ENCODE measurements around the gene RUNDC1. TPM values are rescaled to one million over a fixed set of nuclear protein-coding genes. Genes with fewer than 3 reads are reported as not detected.

RUNDC1 gene
- total and polyA plus RNA-seq, 9 donors, result 5.3 to 8.3 (median 7.6) TPM

- H3K9me3 ChIP-seq (replicated peaks; ENCODE audit: control insufficient read depth, low read depth, low read length), result no peaks in the 10 kb centered on the region
- no peak overlapping the region for H3K27ac ChIP-seq (ENCODE audit: low read length)
- no peaks in the 10 kb centered on the region for H3K4me1 ChIP-seq (ENCODE audit: control insufficient read depth, insufficient read depth, low read length)
- no CpG with 5 or more reads among the region's 2 CpGs for WGBS (ENCODE audit: insufficient coverage)
- no peak for DNase-seq
- peaks cover 8% of the 10 kb centered on the region for H3K36me3 ChIP-seq (ENCODE audit: control insufficient read depth, insufficient read depth, low read length)
- H3K27me3 ChIP-seq (ENCODE audit: control insufficient read depth, insufficient read depth, low read length), result no peaks in the 10 kb centered on the region
- no peak overlapping the region for H3K4me3 ChIP-seq (ENCODE audit: low read length)
These were observed 60.3 kb downstream of the RUNDC1 start for GRCh38 chr17:43040655-43041054.

- 11% methylated on average over 1 of the region's 5 CpGs for WGBS (ENCODE audit: insufficient coverage)
- no peak overlapping the region for H3K27ac ChIP-seq (ENCODE audit: low read length)
- H3K4me1 ChIP-seq (ENCODE audit: control insufficient read depth, insufficient read depth, low read length), result no peaks in the 10 kb centered on the region
- H3K9me3 ChIP-seq (replicated peaks; ENCODE audit: control insufficient read depth, low read depth, low read length), result no peaks in the 10 kb centered on the region
- no peak for DNase-seq
- peaks cover 11% of the 10 kb centered on the region for H3K36me3 ChIP-seq (ENCODE audit: control insufficient read depth, insufficient read depth, low read length)
- H3K4me3 ChIP-seq (ENCODE audit: low read length), result no peak overlapping the region
- H3K27me3 ChIP-seq (ENCODE audit: control insufficient read depth, insufficient read depth, low read length), result no peaks in the 10 kb centered on the region
These were observed 61.8 kb downstream of the RUNDC1 start for GRCh38 chr17:43042025-43042628.

Other genes with a start within 250 kb of the RUNDC1 start
- 20.4 TPM for gene EZH1, start 235.5 kb upstream of the RUNDC1 start, total RNA-seq
- 10 to 100 TPM; 15.6 to 21.8 (median 18.0) TPM for gene EZH1, start 235.5 kb upstream of the RUNDC1 start, polyA plus RNA-seq (ENCODE audit: insufficient read depth in 1 of 8, insufficient read length in 8 of 8, low replicate concordance in 1 of 8)
- gene RAMP2, start 219.3 kb upstream of the RUNDC1 start, total RNA-seq, result 35.9 TPM
- 10 to 100 TPM; 56.8 to 87.2 (median 73.2) TPM for gene RAMP2, start 219.3 kb upstream of the RUNDC1 start, polyA plus RNA-seq (ENCODE audit: insufficient read depth in 1 of 8, insufficient read length in 8 of 8, low replicate concordance in 1 of 8)
- 41.0 TPM for gene VPS25, start 207.1 kb upstream of the RUNDC1 start, total RNA-seq
- gene VPS25, start 207.1 kb upstream of the RUNDC1 start, polyA plus RNA-seq (ENCODE audit: insufficient read depth in 1 of 8, insufficient read length in 8 of 8, low replicate concordance in 1 of 8), result 10 to 100 TPM; 28.7 to 40.0 (median 32.6) TPM
- gene WNK4, start 200.0 kb upstream of the RUNDC1 start, total RNA-seq, result 0.09 TPM
- 1 to 10 TPM in 3 of 8 donors, under 1 TPM in 5; 0.20 to 1.2 (median 0.67) TPM for gene WNK4, start 200.0 kb upstream of the RUNDC1 start, polyA plus RNA-seq (ENCODE audit: insufficient read depth in 1 of 8, insufficient read length in 8 of 8, low replicate concordance in 1 of 8)
- gene COA3, start 181.9 kb upstream of the RUNDC1 start, total RNA-seq, result 84.1 TPM
- gene COA3, start 181.9 kb upstream of the RUNDC1 start, polyA plus RNA-seq (ENCODE audit: insufficient read depth in 1 of 8, insufficient read length in 8 of 8, low replicate concordance in 1 of 8), result 10 to 100 TPM; 53.6 to 63.9 (median 59.5) TPM
- gene CNTD1, start 181.7 kb upstream of the RUNDC1 start, total RNA-seq, result 0.04 TPM
- 1 to 10 TPM in 3 of 8 donors, under 1 TPM in 5; 0.37 to 1.6 (median 0.81) TPM for gene CNTD1, start 181.7 kb upstream of the RUNDC1 start, polyA plus RNA-seq (ENCODE audit: insufficient read depth in 1 of 8, insufficient read length in 8 of 8, low replicate concordance in 1 of 8)
- gene BECN1, start 156.3 kb upstream of the RUNDC1 start, total RNA-seq, result 37.7 TPM
- gene BECN1, start 156.3 kb upstream of the RUNDC1 start, polyA plus RNA-seq (ENCODE audit: insufficient read depth in 1 of 8, insufficient read length in 8 of 8, low replicate concordance in 1 of 8), result 10 to 100 TPM; 39.8 to 53.5 (median 45.1) TPM
- gene PSME3, start 147.2 kb upstream of the RUNDC1 start, total RNA-seq, result 26.1 TPM
- gene PSME3, start 147.2 kb upstream of the RUNDC1 start, polyA plus RNA-seq (ENCODE audit: insufficient read depth in 1 of 8, insufficient read length in 8 of 8, low replicate concordance in 1 of 8), result 10 to 100 TPM; 46.2 to 67.9 (median 55.3) TPM
- 0.66 TPM for gene AOC2, start 136.0 kb upstream of the RUNDC1 start, total RNA-seq
- gene AOC2, start 136.0 kb upstream of the RUNDC1 start, polyA plus RNA-seq (ENCODE audit: insufficient read depth in 1 of 8, insufficient read length in 8 of 8, low replicate concordance in 1 of 8), result 1 to 10 TPM in 1 of 8 donors, under 1 TPM in 7; 0.41 to 1.2 (median 0.84) TPM
- gene AOC3, start 129.4 kb upstream of the RUNDC1 start, total RNA-seq, result 6.9 TPM
- 10 to 100 TPM; 11.7 to 23.6 (median 18.2) TPM for gene AOC3, start 129.4 kb upstream of the RUNDC1 start, polyA plus RNA-seq (ENCODE audit: insufficient read depth in 1 of 8, insufficient read length in 8 of 8, low replicate concordance in 1 of 8)
- gene G6PC1, start 79.8 kb upstream of the RUNDC1 start, total RNA-seq, result not detected
- under 1 TPM in 3 of 8 donors, not detected in 5; 0.08 to 0.43 (median 0.26) TPM for gene G6PC1, start 79.8 kb upstream of the RUNDC1 start, polyA plus RNA-seq (ENCODE audit: insufficient read depth in 1 of 8, insufficient read length in 8 of 8, low replicate concordance in 1 of 8)
- gene AARSD1, start 16.1 kb upstream of the RUNDC1 start, total RNA-seq, result 35.4 TPM
- 10 to 100 TPM; 46.5 to 67.1 (median 56.1) TPM for gene AARSD1, start 16.1 kb upstream of the RUNDC1 start, polyA plus RNA-seq (ENCODE audit: insufficient read depth in 1 of 8, insufficient read length in 8 of 8, low replicate concordance in 1 of 8)
- 37.3 TPM for gene PTGES3L, start 485 bp upstream of the RUNDC1 start, total RNA-seq
- 10 to 100 TPM; 37.5 to 81.2 (median 63.0) TPM for gene PTGES3L, start 485 bp upstream of the RUNDC1 start, polyA plus RNA-seq (ENCODE audit: insufficient read depth in 1 of 8, insufficient read length in 8 of 8, low replicate concordance in 1 of 8)
- 3,028 TPM for gene RPL27, start 17.9 kb downstream of the RUNDC1 start, total RNA-seq
- 1,000 to 10,000 TPM; 2,184 to 2,871 (median 2,448) TPM for gene RPL27, start 17.9 kb downstream of the RUNDC1 start, polyA plus RNA-seq (ENCODE audit: insufficient read depth in 1 of 8, insufficient read length in 8 of 8, low replicate concordance in 1 of 8)
- 7.6 TPM for gene IFI35, start 26.2 kb downstream of the RUNDC1 start, total RNA-seq
- gene IFI35, start 26.2 kb downstream of the RUNDC1 start, polyA plus RNA-seq (ENCODE audit: insufficient read depth in 1 of 8, insufficient read length in 8 of 8, low replicate concordance in 1 of 8), result 10 to 100 TPM in 1 of 8 donors, 1 to 10 TPM in 7; 4.5 to 11.1 (median 6.5) TPM
- 50.4 TPM for gene VAT1, start 41.8 kb downstream of the RUNDC1 start, total RNA-seq
- gene VAT1, start 41.8 kb downstream of the RUNDC1 start, polyA plus RNA-seq (ENCODE audit: insufficient read depth in 1 of 8, insufficient read length in 8 of 8, low replicate concordance in 1 of 8), result 10 to 100 TPM; 59.3 to 95.3 (median 77.3) TPM
- 0.35 TPM for gene RND2, start 44.7 kb downstream of the RUNDC1 start, total RNA-seq
- gene RND2, start 44.7 kb downstream of the RUNDC1 start, polyA plus RNA-seq (ENCODE audit: insufficient read depth in 1 of 8, insufficient read length in 8 of 8, low replicate concordance in 1 of 8), result 1 to 10 TPM in 3 of 8 donors, under 1 TPM in 5; 0.48 to 1.2 (median 0.83) TPM
- gene BRCA1, start 144.8 kb downstream of the RUNDC1 start, total RNA-seq, result 11.2 TPM
- 10 to 100 TPM in 2 of 8 donors, 1 to 10 TPM in 6; 8.1 to 12.3 (median 9.0) TPM for gene BRCA1, start 144.8 kb downstream of the RUNDC1 start, polyA plus RNA-seq (ENCODE audit: insufficient read depth in 1 of 8, insufficient read length in 8 of 8, low replicate concordance in 1 of 8)
- 46.8 TPM for gene NBR1, start 190.6 kb downstream of the RUNDC1 start, total RNA-seq
- gene NBR1, start 190.6 kb downstream of the RUNDC1 start, polyA plus RNA-seq (ENCODE audit: insufficient read depth in 1 of 8, insufficient read length in 8 of 8, low replicate concordance in 1 of 8), result 10 to 100 TPM; 47.0 to 64.5 (median 54.1) TPM
- gene TMEM106A, start 231.3 kb downstream of the RUNDC1 start, total RNA-seq, result 7.8 TPM
- 10 to 100 TPM in 1 of 8 donors, 1 to 10 TPM in 7; 5.9 to 10.4 (median 7.8) TPM for gene TMEM106A, start 231.3 kb downstream of the RUNDC1 start, polyA plus RNA-seq (ENCODE audit: insufficient read depth in 1 of 8, insufficient read length in 8 of 8, low replicate concordance in 1 of 8)
- gene CCDC200, start 248.1 kb downstream of the RUNDC1 start, total RNA-seq, result not detected
- gene CCDC200, start 248.1 kb downstream of the RUNDC1 start, polyA plus RNA-seq (ENCODE audit: insufficient read depth in 1 of 8, insufficient read length in 8 of 8, low replicate concordance in 1 of 8), result 10 to 100 TPM in 2 of 8 donors, 1 to 10 TPM in 6; 3.2 to 13.1 (median 7.3) TPM

Data from muscle of leg (tissue), 11 donors.